Choroid plexus epithelial cell (primary cell): ENCODE measurements around the gene HS3ST4.

ENCODE experiments used
- DNase-seq: peaks from one replicate; pipeline ENCODE4 v3.0.0-alpha.2; 2010; ENCODE audit warnings: low read depth
- H3K4me3 ChIP-seq: 2 replicates; pipeline ENCODE4 v1.5.1; 2011; ENCODE audit warnings: low read depth, mild to moderate bottlenecking, control low read depth, low read length, moderate library complexity
- TF ChIP-seq, protein P1 (sequence below): conservative IDR thresholded peaks from 2 replicates; pipeline ENCODE4 v1.5.1; 2011; ENCODE audit warnings: low read depth, mild to moderate bottlenecking, control low read depth, inconsistent platforms, low read length, moderate library complexity

Gene HS3ST4

DNA sequence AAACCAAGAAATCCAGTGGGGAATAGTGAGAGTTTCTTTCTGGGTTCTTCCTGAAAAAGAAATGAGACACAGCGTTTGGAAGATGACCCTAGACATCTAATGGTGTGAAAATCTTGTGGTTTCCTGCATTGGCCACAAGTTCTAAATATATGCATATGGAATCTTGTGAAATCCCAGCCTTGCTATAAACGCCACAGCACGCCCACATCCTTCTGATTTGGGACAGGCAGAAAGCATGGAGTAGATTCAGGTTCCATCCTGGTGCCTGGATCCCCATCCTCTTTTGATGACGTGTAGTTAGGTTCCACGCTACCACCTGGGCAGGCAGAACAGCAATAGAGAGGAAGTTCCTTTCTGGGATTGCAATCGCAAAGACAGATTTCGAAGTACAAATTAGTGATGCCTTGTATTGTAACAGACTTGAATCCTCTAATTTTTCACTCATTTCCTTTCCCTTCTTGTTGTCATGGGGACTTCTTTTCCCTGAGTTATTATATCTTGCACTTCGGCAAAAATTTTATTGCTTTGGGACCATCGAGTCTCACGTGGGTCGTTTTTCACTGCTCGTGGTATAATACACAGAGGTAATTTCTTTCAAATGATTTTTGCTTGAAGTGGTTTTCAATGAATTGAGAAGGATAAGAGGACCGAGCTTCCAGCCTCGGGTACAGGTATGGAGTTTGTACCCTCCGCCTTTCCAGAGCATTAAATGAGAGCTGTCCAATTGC lies 37.6 kb downstream of the HS3ST4 start:
- TF ChIP-seq, protein P1, sequence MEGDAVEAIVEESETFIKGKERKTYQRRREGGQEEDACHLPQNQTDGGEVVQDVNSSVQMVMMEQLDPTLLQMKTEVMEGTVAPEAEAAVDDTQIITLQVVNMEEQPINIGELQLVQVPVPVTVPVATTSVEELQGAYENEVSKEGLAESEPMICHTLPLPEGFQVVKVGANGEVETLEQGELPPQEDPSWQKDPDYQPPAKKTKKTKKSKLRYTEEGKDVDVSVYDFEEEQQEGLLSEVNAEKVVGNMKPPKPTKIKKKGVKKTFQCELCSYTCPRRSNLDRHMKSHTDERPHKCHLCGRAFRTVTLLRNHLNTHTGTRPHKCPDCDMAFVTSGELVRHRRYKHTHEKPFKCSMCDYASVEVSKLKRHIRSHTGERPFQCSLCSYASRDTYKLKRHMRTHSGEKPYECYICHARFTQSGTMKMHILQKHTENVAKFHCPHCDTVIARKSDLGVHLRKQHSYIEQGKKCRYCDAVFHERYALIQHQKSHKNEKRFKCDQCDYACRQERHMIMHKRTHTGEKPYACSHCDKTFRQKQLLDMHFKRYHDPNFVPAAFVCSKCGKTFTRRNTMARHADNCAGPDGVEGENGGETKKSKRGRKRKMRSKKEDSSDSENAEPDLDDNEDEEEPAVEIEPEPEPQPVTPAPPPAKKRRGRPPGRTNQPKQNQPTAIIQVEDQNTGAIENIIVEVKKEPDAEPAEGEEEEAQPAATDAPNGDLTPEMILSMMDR: no peak
- no peak for DNase-seq
- no peak overlapping the region for H3K4me3 ChIP-seq

DNA sequence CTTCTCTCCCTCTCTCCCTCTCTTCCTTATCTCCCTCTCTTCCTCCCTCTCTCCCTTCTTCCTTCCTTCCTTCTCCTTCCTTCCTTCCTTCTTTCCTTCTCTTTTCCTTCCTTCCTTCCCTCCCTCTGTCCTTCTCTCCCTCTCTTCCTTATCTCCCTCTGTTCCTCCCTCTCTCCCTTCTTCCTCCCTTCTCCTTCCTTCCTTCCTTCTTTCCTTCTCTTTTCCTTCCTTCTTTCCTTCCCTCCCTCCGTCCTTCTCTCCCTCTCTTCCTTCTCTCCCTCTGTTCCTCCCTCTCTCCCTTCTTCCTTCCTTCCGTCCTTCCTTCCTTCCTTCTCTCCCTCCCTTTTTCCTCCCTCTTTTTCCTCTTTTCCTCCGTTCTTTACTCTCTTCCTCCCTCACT lies 38.6 kb downstream of the HS3ST4 start:
- DNase-seq: no peak
- H3K4me3 ChIP-seq: no peak overlapping the region
- TF ChIP-seq, protein P1: no peak

DNA sequence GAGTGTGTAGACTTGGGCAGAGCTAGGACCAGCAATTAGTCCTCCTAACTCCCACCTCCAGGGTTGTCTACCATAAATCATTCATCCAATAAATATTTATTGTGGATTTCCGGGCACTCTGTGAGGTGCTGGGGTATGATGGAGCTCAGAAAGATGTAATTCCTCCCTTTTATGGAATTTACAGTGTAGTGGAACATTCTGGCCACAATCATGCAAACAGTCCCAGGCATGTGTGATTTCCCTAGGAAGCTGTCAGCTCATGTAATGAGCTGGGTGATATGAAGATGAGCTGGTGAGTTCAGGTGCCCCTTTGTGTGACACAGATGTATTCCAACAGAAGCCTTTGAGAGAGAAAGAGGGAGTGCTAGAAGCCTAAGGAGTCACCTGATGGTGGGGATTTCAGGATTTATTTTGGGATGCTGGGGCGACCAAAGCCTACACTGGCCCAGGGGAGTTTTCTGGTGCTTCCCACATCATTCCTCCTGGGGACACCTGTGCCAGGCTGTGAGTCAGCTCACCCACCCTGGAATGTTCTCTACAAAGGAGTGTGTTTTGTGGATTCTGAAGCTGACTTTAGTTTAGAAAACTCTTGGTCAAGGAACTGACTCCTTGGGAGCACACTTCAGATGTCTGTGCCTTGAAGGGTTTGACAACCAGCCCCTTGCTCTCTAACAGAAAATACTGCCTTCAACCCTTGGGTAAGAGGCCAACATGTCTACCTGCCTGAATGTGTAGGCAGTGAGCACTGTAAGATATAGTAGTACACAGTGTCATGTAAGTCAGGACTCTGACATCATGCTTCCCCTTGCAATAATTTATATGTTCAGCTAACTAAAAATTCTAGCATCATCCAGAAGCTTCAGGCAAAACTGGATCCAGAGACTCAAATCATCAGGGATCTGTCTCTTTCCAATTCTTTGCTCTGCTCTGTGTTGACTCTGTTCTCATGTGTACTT lies 42.9 kb downstream of the HS3ST4 start:
- DNase-seq: no peak
- TF ChIP-seq, protein P1: no peak
- no peak overlapping the region for H3K4me3 ChIP-seq

DNA sequence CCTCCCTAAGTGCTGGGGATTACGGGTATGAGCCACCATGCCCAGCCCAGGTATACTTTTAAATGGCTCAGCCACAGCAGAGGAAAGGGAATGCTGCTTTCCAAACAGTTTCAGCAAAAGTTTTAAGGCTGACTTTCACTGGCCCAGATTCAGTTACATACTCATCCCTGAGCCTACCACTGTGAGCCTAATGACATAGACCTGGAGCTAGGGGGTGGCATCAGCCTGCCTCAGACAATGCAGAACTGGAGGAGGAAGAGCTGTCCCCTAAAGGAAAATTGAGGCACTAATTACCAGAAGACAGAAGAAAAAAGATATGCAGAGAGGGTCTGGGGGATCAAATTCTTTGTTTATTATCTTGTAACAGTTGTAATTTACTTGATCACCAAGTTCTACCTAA lies 43.9 kb downstream of the HS3ST4 start:
- no peak for DNase-seq
- TF ChIP-seq, protein P1: no peak
- H3K4me3 ChIP-seq: no peak overlapping the region

DNA sequence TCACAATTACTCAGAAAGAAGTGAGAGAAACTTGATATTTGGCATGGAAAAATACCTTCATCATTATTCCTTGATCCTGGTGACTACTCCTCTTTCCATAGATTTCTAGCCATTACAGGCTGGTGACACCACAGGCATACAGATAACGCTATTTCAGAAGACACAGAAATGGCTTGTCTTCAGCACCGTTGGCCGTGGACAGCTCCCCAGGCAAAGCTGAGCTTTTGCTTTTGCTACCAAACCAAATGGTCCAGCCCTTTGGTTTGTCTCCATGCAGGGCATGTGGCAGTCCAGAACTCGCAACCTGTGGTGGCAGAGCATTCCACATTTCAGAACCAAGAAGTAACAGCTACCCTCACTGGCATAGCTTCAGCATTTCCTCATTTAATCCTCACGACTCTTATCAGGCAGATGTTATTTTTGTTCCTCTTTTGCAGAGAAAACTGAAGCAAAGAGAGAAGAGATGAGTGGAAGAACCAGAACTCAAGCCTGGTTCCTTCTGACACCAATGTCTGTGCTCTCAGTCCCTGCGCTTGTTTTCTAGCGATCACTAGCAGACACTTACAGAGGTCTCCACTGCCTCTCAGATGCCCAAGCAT lies 55.5 kb downstream of the HS3ST4 start:
- DNase-seq: no peak
- no peak overlapping the region for H3K4me3 ChIP-seq
- TF ChIP-seq, protein P1: no peak

DNA sequence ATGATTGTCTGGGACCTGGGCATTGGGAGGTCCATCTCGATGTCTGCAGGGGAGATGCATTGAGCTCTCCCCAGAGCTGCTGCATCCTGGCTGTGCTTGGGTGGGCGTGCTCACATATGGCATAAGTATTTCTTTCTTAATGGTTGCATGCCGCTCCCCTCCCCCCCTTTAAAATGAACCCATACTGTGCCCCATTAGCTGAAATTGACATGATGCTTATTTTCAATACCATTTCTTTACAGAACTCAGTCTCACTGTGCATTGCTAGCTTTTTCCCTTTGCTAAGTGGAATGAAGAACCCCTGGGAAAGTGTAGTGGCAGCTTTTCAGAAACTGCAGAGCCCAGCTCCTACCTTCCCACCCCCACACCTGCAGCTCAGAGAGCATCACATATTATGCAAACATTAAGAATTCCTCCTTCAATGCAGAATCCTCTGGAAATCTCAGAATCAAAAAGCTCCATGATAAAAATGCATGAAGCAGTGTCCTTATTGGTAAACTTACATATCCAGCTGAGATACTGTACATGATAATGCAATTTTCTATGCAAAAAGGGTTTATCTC lies 56.4 kb downstream of the HS3ST4 start:
- no peak overlapping the region for H3K4me3 ChIP-seq
- DNase-seq: no peak
- TF ChIP-seq, protein P1: no peak
